DLD1 (cell line): ENCODE measurements around the gene DCST2.

Experiments
- in situ Hi-C: cut with HindIII; loops from 2 replicates; pipeline ENCODE4 v1.10.0; 2017; ENCODE audit warnings: low sequenced_read_pairs

Gene DCST2

DNA sequence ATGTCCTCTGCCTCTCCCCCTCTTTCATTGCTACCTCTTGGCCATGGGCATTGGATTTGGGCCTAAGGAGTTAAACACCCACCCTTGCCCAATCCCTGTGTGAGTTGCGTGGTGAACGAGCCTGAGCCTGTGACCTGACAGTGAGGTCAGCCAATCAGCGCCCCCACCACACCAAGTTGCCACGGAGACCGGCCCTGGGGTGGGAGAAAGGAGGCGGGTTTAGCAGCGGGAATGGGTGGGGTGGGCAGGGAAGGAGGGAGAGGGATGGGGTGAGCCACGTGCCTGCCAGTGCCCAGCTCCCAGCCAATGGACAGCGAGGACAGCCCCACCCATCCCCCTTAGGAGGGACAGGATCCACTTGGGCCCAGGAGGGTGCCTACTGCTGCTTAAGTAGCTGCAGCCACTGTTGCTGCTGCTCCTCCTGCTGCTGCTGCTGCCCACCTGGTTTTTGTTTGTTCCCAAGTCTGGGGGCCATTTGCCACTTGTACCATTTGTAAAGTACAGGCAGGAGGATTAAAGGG, 21.5 kb downstream of the DCST2 start:
- in situ Hi-C loops = no loop called here

DNA sequence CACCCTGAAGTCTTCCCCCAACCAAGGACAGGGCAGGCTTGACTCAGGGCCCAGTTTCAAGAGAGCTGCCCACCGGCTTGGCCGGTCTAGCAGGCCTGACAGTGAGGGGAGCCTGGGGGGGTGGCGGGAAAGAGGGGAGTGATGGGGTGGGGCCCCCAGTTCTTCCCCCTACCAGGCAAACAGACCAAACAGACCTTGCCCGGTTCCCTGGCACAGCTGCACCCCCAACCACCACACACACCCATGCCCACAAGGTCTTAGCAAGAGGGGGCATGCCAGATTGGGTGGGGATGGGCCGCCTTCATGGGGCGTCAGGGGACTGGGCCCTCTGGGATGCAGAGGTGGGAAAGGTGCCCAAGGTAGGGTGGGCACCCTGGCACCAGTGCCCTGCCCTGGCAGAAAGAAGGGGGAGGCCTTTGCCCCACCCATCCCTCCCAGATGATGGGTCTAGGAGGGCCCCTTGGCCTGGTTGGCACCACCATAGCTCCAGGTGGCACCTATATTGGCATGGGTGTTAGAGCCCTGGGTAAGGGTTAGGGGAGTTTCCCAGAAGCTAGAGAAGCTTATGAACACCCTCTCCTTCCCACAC, 22.1 kb downstream of the DCST2 start:
- in situ Hi-C loops = no loop called here

DNA sequence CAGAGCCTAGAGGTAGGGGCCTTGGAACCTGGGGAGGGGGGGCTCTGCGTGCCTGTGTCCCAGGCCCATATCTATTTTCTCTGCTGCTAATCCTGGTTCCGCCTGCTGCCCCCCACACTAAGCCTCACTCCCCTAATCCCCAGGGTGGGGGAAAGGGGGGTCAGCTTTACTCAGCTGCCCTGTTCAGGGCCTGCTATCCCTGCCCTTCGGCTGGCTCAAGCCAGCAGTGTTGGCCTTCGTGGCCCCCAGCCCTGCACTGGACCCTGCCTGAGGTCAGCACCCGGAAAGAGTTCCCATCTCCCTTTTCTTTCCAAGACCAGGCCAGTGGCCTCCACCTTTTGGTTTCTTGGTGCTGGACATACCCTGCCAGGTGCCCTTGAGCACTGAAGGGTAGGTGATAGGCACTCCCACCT, 22.6 kb downstream of the DCST2 start:
- in situ Hi-C loops = no loop called here

DNA sequence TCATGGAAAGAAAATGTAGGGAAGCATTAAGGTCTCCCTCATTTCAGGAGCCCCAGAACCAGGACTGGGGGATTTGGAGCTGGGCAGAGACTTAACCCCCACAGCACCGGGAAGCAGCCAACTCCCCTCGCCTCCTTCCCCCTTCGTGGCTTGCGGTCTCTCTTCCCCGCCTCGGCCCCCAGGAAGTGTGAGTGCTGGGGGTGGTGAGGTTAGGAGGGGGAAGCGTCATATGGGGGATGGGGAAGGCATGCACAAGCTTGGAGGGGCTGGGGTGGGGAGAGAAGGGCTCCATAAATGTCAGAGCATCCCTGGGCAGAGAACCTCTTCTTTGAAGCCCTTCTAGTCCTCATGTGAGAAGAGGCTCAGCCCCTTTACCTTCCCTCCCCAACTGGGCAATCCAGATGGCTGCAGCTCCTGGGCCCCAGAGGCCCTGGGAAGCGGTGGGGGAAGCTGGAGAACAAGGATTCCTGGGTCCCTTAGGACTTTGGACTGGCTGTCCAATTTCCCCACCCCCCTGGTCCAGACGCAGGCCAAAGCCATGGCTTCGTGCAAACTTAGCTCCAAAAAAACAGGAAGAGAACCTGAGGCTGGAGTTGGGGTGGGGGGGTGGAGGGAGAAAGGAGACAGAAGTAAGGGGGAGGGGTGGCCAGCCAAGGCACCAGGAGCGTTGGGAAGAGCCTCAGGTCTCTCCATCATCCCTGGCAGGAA, 23.2 kb downstream of the DCST2 start:
- in situ Hi-C loops = no loop called here

DNA sequence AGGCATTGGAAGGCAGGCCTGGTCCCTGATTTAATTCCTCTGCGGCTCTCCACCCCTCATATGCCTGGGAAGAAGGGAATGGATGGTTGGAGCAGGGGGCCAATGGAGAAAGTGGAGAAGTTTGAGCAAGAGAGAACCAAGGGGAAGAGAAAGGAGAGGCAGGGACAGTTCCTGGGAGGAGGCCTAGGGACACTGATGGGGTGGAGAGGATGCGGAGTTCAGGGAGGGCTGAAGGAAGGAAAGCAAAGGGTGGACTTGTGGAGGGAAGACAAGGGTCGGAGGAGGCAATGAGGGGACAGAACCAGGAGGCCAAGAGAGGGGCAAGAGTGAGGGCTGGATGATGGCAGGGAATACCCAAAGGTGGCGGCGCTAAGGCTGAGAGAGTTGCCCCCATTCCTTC, 23.8 kb downstream of the DCST2 start:
- in situ Hi-C loops = no loop called here

DNA sequence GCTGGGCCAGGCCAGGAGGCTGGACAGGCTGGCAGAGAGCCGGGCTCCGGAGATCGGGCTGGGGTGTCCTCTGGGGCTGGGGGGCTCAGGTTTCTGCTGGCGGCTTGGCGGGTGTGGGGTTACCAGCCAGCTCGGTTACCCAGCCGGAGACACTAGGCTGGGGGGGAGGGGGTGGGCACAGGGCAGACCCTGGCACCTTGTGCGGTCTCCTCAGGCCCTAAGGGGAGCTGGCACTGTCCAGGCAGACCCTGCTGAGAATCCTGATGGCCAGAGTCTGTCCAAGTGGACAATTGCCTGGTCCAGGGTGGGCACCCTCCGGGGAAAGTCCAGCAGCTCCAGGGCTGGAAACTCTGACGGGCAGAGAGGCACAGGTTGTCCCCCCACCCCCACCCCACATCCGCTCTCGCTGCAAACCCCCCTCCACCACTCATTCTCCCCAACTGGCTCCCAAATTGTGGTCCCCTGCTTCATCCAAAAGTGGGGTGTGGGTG, 24.3 kb downstream of the DCST2 start:
- in situ Hi-C loops = no loop called here

DNA sequence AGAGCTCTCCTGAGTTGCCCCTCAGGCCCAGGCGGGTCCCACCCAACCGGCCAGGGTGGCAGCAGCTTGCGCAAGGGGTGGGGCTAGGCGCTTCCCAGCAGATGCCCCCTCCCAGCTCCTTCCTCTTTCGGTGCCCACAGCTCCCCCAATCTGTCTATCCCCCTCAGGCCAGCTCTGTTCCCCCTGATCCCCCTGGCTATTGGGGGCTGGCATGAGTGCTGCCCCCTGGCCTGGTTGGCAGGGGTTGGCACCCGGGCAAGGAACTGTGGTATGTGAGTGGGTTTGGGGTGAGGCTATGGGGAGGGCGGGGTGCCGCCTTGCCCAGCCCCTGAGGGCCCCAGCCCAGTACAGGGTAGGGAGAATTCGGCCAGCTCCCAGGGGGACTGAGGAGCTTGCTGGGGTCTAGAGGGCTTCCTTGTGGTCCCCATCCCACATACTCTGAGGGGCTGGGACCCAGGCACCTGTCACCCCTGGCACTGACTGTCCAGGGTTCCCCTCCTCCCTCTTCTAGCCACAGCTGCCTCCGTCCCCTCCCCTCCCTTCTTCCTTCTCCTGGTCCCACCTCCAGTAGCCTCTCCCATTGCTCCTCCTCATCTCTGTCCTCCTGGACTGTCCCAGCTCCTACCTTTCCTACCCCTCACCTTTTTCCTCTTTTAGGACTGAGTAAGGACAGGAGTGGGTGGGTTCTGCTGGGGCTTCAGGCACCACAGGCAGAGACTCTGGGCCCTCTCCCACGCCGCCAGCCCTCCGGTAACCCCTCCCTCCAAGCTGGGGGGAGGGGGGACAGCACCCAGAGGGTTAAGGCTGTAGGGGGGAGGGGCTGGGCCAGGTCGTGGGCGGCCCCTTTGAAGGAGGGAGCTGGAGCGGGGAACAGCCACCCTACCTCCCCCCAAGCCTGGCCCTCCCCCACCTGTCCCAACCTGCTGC, 25.3 kb downstream of the DCST2 start:
- in situ Hi-C loops = no loop called here

DNA sequence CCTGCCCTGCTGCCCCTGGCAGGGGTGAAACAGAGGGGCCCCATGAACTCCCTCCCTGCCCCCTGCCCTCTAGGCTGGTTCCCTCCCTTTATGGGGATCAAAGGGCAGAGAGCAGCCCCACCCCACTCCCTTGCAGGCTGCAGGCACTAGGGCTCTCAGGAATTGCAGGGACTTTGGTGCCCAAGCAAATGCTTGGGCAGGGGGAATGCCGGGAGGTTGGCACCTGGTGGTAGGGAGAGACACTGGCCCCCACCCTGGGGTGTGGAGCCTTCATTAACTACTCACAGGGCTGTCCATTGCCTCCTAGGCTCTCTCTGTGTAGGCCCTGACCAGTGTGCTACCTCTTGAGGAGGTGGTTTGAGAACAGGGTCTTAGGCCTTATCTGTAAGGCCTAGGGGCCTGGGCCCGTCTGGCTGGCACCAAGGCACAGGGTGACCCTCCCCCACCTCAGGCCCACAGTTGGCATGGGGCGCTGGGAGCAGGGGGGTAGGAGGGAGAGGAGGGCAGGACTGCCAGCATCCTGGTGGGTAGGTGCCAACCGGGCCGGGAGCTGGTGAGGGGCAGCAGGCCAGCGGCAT, 26.2 kb downstream of the DCST2 start:
- in situ Hi-C loops = no loop called here

DNA sequence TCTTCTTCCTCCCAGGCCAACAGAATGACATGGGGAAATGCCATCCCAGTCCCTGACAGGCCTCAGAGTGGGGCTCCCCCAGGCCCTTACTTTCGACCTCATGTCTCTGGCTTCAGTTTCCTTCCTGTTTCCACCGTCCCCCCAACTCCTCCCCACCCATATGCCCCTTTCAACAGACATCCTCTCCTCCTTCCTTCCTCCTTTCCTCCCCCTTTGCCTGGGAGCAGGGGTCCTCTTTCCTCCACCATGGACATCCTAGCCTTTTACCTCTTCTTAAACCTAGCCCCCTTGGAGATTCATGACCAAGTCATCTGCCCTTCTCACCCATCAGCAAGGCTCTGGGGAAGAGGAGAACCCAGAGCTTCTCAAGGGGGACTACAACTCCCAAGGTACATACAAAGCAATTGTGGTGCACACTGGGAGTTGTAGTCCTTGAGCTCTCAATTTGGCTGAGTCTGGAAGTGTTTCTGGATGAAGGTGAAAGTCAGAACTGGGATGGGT, 26.9 kb downstream of the DCST2 start:
- in situ Hi-C loops = no loop called here

DNA sequence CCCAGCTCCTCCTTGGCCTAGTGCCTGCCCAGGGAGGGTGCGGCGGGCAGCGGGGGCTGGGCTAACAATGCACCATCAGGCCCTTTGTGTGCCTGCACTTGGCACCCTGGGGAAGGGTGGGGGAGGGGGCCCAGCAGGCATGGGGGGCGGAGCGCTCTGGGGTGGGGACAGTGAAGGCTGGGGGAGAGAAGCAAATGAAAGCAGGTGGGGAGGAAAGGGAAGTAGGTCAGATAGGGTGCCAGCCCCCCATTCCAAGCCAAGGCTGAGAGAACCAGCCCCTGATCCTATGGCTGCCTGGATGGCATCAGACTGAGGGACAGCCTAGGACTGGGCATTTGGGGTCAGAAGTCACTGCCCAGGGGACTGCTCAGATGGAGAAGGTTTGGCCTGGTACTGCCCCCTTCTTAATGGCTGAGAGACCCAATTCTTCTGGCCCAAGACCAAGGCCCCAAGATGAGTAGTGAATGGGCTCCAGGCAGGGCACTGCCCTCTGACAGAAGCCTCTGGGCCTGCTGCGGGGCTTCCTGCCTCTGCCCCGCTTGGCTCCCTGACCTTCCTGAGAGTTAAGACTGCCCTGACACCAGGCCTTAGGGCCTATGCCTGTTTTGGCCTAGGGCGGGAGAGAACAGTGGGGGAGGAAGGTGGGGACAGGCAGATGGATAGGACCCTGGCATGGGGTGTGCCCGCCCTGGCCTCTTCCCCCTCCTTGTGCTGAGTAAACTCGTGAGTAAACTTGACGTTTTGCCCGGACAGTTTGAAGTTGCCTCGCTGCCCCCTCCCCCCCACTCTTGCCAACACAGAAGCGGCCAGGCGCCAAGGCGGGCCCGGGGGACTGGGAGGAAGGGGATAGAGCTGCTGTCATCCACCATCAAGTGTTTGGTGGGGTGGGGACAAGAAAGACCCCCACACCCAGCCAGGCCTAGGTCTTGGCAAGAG, 28.2 kb downstream of the DCST2 start:
- in situ Hi-C loops = no loop called here

DNA sequence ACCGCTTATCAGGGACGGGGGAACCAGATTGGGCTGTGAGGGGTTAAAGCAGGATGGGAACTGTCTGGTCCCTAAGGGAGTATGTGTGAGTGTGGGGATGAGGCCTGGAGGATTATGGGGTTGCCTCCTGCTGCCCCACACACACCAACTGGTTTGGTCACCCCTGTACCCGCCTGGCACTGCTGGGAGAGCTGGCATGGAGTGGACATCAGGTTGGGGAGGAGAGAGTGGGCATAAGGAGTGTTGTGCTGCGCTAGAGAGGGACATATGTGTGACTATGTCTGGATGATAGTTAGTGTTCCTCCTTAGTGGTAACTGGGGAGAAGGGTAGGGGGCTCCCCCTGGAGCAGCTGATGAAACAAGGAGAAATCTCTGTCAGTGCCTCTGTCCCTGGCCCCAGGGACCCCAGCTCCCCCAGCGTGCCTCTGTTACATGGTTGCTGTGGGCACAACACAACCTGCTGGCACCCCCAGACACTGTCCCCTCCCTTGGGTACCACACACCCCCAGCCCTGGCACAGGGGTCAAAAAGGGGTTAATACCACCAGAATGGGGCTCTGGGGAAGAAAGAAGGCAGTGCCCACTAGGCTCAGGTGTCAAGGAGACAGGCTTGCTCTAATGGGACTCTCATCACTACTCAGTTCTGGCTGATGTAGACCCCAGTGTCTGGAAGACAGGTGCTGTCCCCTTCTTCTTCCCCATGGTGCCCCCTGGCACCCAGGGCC, 29.1 kb downstream of the DCST2 start:
- in situ Hi-C loops = no loop called here

DNA sequence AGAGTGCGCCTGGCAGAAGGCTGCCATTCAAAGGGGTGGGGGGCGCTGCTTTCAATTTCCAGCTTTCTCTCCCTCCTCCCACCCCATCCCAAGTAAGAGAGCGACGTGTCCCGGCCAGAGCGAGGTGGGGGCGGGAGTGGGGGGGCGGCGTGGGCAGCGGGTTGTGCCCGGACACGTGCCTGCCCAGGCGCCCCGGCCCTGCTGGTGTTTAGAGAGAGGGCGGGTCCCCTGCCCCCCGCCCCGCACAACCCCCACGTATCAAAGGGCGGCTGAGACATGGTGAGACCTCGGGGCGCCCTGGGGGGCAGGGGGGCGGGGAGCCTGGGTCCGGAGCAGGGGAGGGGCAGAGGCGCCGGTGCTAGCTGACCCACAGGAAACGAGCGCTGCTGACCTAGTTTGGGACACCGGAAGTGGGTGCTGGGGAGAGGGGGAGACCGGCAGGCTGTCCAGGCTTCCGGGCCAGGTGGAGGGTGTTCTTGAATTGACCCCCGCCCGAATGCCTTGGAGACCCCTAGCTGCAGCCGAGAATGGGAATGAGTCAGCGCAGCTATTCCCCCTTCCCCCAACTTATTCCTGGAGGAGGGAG, 29.7 kb downstream of the DCST2 start:
- in situ Hi-C loops = no loop called here

DNA sequence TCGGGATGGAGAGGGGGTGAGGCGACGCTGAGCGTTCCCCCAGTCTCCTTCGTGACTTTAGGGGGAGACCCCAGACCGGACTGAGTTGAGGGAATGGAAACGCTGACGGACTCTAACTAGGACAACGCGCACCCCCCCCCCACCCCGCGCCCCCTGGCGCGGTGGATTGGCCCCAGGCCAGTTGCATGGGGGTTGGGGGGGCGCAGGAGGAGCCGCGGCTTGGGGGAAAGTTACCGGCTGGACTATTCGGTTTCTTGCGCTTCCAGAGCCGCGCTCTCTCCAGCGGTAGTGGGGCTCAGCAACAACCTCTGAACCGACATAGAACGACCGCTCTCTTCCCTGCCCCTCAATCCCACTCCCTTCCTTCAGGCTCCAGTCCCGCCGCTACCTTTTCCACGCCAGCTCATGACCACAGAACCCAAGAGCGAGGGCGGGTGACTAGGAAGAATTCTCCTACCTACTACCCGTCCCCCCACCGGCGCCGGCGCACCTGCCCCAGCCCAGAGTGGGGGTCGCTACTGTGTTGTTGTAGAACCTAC, 30.3 kb downstream of the DCST2 start:
- in situ Hi-C loops = no loop called here

DNA sequence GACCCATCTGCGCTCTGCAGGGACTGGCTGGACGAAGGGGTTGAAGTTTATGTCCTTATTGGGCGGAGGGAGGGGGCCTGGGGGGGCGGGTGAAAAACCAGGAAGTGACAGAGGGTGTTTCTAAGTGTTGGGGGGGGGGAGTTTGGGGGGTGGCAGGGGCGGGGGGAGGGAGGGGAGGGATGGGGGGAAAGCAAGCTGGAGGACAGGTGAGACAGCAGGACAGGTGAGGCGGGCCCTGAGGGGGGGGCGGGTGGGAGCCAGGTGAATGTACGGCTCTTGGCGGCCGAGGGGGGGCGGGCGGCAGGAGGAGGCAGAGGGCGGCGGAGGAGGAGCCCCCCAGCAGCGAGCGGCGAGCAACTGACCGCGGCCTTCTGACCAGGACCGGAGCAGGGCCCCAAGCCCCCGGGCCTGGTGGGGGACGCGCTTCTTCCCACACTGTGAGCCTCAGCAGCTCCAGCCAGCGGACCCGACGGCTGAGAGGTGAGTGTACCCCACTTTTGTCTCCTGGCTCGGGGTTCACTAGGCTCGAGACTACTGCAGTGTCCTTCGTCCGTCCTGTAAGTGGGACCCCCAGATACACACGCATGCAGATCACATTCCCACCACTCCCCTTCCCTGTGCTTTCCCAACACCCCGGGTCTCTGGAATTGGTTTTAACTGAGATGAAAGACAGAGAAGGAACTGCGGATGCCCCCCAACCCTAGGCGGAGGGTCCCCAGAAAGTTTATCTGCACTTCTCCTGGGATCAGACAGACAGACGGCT, 30.9 kb downstream of the DCST2 start, which contains the start of gene ZBTB7B:
Gene ZBTB7B, plus strand, starts transcription at position 339 of the 763 bp plus-strand sequence. CDS start 11,859 bp downstream, outside the sequence.
- in situ Hi-C loops = no loop called here

DNA sequence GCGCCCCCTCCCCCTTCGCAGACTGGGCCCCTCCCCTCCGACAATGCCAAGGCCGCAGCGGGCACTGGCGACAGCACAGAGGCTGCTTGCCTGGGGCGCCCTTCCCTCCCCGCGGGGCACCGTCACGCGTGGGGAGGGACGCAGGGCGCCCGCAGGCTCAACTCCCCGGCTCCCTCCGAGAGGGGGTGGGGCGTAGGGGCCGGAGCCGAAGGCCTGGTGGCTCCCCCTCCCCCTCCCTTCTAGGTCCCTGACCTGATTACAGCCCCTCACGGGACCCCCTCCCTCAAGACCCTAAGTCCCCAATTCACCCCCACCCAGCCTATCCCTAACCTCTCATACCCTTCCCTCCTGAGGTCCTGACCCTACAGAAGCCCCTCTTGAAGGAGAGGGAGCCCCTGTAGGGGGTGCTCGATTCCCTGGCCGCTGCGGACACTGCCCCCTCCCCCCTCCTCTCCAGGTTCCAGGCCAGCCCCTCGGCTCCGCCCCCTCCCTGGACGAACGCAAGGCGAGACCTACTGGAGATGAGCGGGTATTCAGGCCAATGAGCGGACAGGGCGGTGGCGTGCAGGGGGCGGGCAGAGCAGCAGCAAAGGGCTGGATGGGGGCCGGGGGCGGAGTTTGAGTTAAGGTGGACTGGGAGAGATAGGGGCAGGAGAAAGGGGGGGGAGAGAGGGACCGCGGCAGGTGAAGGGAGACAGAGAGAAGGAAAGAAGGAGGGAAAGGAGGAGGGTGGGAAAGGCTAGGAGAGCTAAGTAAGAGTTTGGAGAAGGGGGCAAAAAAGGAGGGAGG, 31.7 kb downstream of the DCST2 start:
- in situ Hi-C loops = no loop called here

DNA sequence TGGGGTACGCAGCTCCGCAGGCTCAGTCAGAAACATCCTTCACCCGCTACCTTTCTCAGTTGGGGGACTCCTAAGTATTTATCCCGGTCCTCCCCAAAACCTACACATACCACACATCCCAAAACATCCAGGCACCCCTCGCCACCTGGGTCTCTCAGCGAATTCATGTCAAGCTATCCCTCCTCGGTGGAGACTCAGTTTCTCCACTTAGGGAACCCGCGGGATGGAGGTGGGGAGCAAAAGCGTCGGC, 32.2 kb downstream of the DCST2 start:
- in situ Hi-C loops = no loop called here
